CD4-positive, alpha-beta T cell treated with Interleukin-15 for 1 hour (primary cell): Measurements from ENCODE around the gene CSTF3.
A peak's percentile ranks its signal among the peaks of the same experiment; 100 is the strongest.
"Not testable (repeated sequence)": the region's sequence is repeated elsewhere in the genome, so short reads cannot be mapped to it uniquely, and the experiment has no call there.

Source experiments
- DNase-seq: peaks from one replicate; pipeline ENCODE4 v3.0.0-alpha.2; 2020

Gene CSTF3

DNA sequence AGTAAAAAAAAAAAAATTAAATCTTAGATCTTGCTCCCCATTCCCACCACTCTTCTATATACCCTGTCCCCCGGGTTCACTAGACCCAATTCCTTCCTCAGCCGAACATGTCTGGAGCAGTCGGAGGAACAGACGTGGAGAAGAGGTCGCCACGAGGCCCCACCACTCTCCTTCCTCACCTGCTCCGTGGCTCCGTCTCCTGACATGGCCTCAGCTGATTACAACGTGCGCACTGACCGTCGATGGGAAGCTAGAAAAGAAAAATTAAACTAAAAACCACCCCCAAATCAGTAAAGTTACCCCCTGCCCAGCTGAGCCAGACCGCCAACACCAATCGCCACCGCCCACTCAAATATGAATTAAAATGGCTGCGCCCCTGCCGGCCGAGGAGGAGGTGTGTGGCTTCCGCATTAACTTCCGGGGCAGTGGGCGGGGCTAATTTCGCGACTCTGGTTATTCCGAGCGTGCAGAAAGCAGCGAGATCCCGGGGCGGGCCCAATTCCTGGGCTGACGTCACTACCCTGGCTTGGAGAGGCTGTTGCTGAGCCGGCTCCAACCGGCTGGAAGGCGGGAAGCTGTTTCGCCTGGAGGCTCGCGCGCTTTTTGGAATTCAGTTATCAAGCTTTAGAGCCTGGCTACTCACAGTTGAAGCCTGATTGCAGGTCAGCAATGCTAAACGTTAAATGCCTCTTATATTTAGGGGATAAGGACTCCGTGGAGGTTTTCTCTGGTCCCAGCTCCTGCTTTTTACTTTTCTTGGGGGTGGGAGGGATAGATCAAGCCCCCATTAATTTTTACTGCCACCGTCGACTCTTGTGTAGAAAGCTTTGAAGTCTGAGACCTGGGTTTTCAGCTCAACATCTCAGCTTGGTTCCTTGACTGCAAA lies at the start of gene CSTF3:
Gene CSTF3 (minus strand): TSS at position 361 of the 886 bp plus-strand sequence. CDS start 155 bp downstream, at position 206.
- DNase-seq, result peak; percentile 93

DNA sequence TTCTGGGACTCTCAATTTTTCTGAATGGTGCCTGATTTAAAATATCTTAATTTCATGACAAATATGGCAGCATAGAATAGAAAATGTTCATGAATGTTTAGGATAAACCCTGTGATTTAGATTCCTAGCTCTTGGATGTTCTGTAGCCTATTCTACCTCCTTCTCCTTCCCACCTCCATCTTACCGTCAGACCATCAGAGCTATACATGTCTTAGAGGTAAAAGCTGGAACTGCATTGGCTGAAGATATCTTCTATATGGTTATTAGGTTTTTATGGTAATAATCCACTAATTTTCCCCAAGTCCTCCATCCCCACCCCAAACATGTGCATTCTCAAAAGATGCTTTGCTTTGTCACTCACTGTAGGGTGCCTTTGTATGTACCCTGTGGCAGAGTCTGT lies 46.9 kb upstream of the CSTF3 start:
- no peak for DNase-seq

DNA sequence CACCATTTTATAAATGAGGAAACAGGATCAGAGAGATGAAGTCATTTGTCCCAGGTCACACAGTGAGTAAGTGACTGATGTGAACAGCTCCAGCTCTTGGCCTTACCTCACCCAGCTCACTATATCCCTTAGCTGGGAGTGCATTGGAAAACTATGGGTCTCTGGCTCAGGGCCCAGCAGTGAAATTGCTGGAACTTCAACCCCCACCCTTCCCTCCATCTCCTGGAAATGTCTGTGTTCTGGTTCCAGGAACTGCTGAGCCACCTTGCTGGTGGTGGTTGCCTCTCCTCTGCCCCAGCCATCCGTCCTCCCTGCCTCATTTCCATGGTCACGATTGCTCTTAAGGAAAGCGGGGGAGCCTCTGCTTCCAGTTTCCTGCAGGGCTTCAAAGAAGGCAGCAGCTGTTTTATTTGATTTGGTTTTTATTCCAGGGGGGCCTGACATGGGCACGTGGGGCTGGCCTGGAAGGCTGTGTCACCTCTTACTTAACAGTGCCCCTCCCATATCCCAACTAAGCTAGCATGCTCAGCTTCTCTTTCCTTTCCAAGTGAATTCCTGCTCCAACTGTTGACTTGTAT lies 46.2 kb upstream of the CSTF3 start:
- DNase-seq, result no peak

DNA sequence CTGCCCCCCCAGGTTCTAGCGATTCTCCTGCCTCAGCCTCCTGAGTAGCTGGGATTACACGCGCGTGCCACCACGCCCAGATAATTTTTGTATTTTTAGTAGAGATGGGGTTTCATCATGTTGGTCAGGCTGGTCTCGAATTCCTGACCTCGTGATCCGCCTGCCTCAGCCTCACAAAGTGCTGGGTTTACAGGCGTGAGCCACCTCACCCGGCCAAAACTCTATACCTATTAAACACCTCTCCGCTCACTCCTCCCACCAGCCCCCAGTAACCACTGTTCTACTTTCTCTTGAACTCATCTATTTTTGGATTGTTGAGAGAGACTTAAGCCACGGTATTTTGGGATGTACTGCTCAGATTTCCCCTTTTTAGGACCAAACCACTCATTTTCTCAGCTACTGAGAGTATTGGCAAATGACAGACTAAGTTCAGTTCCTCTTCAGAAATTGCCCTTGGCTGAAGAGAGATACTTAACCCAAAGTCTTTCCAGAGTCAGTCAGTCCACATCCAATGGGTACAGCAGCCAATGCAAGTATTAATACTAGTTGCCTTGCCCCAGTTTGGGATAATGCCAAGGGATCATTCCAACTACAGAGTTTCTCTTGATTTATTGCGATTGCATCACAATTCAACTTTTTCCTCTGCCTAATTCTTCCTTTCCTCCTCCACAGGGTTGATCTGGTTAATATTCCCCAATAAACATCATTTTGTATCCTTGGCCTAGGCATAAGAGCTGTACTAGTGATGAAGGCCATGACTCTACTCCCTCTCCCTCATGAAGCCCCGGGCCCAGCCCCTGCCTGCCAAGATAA lies 36.8 kb upstream of the CSTF3 start:
- peak; percentile 28 for DNase-seq

DNA sequence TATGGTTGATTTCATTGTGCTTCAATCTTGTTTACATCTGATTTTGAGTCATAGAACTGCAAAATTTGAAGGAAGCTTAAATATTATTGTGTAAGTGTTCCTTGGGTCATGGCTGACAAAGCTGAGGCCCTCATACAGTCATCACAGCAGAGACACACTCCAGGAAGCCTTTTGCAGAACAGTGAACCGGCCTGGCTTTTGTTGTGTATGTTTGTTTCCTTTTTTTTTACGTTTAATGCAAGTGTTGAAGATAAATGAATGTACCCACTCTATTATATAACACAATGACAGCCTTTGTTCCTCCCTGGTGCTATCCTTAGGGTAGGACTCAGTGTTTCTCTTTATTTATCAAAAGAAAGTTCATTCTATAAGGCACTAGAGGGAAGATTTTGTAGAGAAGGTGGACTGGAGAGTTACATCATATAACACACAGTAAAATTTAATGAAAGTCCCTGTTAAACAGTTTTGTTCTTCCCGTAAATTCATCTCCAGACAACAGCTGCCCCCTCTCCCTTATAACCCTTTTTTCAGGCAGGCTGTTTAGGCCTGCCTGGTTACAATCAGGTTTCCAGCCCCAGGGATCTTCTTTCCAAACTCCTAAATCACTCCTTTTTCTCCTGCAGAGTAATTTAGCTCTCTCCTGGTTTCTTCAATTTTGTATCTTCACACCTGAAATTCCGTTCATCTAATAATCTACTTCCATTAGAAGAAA lies 34.3 kb upstream of the CSTF3 start:
- DNase-seq, result peak; percentile 56

DNA sequence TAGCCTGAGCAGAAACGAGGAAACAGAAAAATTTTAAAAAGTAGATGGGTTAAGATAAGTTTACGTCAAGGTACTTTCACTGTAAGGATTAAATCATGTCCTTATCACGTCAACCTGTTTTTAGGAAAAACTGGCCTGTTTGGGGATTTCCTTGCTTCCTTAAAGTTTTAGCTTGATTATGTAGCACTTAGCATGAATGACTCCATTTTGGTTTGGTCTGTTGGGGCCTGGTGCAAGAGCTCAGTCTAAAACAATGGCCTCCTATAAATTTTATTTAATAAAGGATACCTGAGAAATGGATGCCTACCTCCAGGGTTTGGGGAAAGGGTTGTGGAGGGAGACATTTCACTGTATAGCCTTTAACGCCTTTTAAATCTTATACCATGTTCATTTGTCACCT lies 33.2 kb upstream of the CSTF3 start:
- no peak for DNase-seq

DNA sequence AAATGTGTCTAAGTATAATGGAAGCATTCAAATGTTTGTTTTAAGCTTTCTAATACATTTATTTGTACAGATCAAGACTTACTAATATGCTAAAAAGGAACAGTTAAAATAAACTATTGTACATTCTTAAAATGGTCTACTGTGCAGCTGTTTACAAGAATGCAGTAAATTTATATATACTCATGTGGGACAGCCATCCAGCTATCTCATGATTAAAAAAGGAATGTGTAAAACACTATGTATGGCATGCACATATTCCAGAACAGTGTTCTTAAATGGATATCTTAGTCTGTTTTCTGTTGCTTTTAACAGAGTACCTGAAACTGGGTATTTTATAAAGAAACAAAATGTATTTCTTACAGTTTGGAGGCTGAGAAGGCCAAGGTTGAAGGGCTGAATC lies 30.2 kb upstream of the CSTF3 start:
- no peak for DNase-seq

DNA sequence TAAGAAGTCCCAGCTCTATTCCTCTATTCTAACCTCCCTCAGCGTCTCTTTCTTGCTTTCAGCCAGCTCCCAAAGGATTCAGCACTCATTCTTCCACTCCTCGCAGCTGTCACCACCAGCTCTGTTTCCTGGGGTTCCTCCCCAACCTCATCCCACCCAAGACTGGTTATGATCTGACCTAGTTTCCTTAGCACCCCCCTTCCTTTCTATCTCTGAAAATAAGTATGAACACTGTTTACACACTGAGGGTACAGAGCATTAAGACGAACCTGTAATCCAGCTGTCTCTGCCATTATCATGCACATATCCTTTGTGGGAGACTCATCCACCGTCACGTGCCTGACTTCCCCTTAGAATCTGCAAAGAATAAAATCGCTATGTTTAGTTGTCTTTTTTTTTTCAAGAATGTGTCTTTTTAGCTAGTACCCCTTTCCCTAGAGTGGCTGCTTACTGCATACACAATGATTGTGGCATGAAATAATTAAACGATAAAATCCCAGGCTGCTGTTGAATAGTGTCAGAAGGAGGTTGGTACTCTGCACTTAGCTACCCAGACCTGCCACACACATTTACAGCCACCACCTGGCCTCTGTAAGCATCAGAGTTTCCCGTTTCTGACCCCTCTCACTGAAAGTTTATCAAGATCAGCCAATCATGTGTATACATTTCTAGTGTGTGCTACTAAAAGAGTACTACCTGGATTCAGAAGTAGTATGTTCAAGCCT lies 26.9 kb upstream of the CSTF3 start:
- DNase-seq, result no peak

DNA sequence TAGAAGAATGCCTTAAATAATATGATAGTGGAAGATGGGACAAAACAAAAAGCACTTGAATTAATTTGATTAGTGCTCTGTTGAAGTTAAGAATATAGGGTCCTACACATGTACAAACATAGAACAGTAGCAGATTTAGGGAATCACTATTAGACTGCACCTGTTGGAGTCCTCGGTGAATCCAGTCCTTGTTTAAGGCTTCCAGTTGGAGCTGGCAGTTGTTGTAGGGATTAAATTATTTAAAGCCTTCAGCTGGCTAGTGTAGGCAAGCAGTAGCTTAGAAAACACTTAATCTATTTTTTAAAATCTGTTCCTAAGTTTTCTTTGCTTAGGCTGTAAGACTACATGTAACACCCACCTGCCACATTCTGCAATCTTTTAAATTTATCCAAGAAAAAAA lies 24.5 kb upstream of the CSTF3 start:
- DNase-seq, result no peak

DNA sequence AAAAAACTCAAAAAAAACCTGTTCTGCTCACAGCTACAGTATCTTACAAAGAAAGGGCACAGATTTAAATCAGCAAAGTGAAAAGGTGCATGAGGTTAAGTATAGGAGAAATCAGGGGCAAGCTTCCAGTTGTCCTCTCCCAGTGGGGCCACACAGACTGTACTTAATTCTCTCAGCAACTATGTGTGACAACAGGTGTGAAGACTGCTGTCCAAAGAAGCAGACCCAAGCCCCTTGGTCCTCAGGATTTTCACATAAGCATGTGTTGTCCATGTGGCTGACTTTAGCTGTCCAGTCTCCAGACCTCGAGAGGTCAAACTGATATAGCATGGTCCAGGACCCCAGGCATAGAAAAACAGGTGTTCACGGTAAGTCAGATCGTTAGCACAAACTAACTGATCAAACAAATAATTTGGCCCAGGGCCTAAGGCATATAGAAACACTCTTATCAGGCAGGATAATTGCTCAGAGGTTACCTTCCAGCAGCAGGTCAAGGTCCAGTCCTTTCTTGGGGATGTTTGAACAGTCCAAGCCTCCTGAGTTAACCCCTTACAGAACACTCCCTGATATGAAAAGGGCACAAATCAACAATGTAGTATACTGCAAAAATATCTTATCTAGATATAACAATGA lies 21.1 kb upstream of the CSTF3 start:
- DNase-seq, result no peak

DNA sequence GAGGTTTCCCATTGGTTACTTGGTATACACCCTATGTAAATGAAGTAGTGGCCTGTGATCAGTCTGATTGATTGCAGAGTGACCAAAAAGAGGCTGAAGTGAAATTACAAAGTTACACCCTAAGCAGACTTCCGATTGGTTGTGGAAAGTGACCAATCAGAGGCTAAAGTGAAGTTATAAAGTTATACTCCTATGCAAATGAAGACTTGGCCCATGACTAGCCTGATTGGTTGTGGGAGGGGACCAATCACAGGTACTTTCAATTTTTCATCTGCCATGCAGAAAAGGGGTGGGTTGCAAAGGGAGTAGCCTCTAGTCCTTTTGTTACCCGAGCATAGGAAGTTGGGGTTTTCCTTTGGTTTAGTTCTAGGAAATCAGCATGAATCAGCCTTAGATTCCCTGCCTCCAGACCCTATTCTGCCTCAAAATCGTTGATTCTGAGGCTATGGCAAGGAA lies 18.1 kb upstream of the CSTF3 start:
- DNase-seq, result no peak

DNA sequence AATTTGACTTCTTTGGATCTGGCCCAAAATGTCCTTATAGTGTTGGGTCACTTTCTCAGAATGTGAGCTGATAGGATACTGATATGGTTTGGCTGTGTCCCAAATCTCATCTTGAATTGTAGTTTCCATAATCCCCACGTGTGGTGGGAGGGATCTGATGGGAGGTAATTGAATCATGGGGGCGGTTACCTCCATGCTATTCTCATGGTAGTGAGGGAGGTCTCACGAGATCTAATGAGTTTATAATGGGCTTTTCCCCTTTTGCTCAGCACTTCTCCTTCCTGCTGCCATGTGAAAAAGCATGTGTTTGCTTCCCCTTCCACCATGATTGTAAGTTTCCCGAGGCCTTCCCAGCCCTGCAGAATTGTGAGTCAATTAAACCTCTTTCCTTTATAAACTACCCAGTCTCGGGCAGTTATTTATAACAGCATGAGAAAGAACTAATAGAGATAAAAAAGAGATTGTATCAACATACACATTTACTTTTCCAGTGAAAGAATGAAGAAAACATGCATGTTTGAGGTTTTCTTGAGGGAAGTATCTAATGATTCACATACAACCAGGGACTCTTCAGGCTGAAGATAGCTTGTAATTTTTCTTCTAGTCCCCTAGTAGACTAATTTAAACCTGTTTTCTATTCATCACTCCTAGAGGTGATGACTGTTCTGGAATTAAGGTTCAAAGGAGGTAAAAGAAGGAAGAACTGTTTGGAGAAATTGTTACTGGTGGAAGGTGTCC lies 17.3 kb upstream of the CSTF3 start:
- no peak for DNase-seq

DNA sequence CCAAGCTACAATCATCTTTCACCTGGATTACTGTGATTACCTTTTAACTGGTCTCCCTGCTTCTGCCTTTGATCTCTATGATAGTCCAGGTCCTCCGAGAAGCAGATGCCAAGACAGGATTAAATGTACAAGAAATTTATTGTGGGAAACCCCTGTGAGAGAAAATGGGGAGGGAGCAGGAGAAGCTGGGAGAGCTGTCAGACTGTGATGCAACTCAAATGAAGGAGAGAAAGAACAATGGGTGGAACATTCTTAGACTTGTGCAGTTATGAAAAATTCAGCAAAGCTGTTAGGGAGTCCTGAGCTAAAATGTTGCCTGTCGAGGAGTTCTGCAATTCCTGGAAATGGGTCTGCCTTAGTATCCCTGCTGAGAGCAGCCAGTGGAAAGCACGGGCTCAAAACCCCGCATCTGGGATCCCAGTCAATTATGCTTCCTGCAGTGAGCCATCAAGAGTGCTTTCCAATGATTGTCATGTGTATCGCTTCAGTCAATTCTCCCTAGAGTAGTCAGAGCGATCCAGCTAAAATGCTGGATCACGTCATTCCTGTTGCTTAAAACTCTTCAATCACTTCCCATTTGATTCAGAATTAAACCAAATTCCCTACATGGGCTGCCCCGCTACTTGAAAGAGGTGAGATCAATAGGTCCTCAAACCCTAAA lies 16.5 kb upstream of the CSTF3 start:
- DNase-seq, result no peak

DNA sequence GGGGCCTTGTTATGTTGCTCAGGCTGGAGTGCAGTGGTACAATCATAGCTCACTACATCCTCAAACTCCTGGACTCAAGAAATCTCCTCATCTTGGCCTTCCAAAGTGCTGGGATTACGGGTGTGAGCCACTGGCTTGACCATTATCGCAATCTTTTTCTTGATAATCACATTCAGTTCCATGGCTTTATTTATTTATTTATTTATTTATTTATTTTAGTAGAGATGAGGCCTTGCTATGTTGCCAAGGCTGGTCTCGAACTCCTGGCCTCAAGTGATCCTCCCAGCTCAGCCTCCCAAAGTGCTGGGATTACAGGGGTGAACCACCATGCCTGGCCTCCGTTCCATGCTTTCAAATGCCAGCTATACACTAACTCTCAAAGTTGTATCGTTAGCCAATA lies 15.5 kb upstream of the CSTF3 start:
- not testable (repeated sequence) for DNase-seq

DNA sequence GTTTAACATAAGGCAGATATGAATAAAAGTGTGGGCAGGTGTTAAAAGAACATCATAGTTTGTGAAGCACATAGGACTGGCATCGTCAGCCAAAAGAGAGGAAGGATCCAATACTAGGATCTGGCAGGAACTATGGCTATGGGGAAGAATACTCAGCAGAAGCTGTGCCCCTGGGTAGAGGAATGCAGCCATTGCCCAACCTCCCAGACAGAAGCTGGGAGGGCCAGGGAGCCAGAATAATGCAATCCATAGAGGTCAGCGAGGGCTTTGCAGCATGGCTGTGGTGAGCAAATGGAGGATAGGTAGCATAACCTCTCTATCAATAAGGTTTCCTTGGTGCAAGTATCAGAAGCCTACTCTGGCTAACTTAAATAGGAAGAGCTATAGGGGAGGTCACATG lies 11.7 kb upstream of the CSTF3 start:
- no peak for DNase-seq

DNA sequence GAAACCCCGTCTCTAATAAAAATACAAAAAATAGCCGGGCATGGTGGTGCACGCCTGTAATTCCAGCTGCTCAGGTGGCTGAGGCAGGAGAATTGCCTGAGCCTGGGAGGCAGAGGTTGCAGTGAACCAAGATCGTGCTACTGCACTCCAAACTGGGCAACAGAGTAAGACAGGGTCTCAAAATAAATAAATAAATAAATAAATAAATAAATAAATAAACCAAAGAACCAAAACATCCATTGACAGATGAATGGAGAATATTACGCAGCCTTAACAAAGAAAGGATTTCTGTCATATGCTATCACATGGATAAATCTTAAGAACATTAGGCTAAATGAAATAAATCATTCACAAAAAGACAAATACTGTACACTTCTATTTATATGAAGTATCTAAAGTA lies 11.1 kb upstream of the CSTF3 start:
- DNase-seq, result no peak

DNA sequence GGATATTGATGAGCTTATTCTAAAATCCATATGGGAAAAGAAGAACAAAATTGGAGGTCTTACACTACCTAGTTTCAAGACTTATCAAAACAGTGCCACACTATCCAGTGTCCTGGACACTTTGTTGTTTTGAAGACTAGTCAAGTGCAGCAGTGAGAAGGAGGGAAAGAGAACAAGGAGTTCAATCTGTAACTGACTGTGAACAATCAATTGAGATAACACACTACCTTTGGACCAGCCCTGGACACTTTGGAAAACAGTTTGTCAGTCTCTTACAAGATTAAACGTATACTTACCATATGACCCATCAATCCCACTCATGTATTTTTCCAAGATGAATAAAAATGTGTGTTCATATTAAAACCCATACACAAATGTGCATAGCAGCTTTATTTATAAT lies 10.0 kb upstream of the CSTF3 start:
- no peak for DNase-seq

DNA sequence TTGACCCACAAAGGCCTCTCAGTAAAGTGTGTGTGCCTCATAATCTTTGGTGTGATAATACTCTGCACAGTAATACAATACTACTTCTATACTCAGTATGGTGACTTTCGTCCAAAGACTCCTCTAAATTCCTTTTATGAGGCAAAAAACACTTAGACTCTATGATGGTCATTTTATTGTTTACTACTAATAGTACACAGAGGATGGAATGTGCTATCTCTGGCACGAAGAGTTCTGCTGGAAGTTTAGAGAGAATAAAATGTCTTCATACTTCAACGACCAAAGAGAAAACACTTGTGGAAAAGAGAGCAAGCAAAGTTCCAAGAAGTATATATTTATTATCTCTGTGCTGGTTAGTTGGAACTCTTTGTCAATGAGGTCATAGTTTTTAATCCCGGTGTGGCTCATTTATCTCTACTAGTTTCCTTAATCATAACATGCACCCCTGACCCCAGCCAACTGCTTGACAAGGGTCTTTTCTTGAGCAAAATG lies 7.5 kb upstream of the CSTF3 start:
- DNase-seq, result no peak

DNA sequence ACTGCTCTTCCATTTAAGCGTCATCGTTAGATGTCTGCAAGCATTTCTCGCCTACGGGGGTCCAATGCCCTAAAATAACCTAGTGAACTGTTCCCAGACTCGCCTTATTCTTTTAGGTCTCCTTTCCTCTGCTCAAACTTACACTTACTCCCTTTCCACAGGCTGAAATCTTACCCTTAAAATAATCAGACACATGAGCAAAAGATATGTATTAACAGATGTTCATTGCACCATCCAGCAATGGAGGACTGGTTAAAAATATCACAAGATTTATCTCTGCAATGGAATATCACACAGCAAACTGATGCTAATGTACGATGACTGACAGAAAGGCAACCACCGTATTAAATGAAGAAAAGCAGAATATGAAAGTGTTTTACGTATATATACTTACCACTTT lies 1.6 kb upstream of the CSTF3 start:
- DNase-seq, result no peak

DNA sequence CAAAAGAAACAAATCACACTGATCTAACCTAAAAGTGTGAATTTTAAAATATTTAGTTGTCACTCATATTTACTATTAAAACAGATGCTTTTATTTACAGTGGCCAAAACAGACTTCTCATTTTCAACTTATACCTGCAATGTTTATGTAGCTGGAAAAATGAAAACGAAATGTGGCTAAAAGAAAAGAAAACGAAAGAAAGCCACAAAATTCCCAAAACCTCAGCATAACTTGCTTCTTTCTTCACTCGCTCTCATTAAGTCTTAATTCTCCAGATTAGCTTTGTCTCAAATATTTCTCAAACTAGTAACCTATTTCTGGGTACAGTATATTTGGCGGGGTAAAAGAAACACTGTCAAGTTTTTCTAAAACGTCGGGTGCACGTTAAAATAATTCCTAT lies 693 bp downstream of the CSTF3 start:
- no peak for DNase-seq
